K562 (cell line): ENCODE results near the gene TEX52. TPM values are rescaled to one million over a fixed set of nuclear protein-coding genes. Genes with fewer than 3 reads are reported as not detected.

ENCODE experiments used
- PHB2 ChIP-seq: fragments of 450-650 bp; IDR thresholded peaks from 2 replicates; pipeline ENCODE4 v1.6.1; 2017; ENCODE audit warnings: low read depth
- POLR2G ChIP-seq: fragments of 200-400 bp; formaldehyde crosslinking; IDR thresholded peaks from 2 replicates; pipeline ENCODE4 v1.6.1; 2017; ENCODE audit warnings: low read depth, mild to moderate bottlenecking, antibody characterized with exemption, low read length, moderate library complexity
- SMARCA5 ChIP-seq: fragments of 450-650 bp; IDR thresholded peaks from 2 replicates; pipeline ENCODE4 v1.6.1; 2016
- TBP ChIP-seq: optimal IDR thresholded peaks from 2 replicates; pipeline ENCODE3; 2011; ENCODE audit warnings: low read depth, low read length, improper control_type of control experiment
- TEAD2 ChIP-seq: fragments of 450-650 bp; IDR thresholded peaks from 2 replicates; pipeline ENCODE4 v1.6.1; 2016; ENCODE audit warnings: missing genetic modification characterization, control low read depth, missing compliant biosample characterization
- ZNF24 ChIP-seq: fragments of 450-650 bp; IDR thresholded peaks from 2 replicates; pipeline ENCODE4 v1.6.1; 2016
- ZNF444 ChIP-seq: fragments of 250-450 bp; sonication (Bioruptor Pico); IDR thresholded peaks from 2 replicates; pipeline ENCODE4 v1.4.0; 2020; ENCODE audit warnings: mild to moderate bottlenecking, moderate library complexity
- ZNF696 ChIP-seq: fragments of 250-450 bp; sonication (Bioruptor Pico); conservative IDR thresholded peaks from 2 replicates; pipeline ENCODE4 v1.4.0; 2020; ENCODE audit warnings: mild to moderate bottlenecking, moderate library complexity
- ZNF699 ChIP-seq: fragments of 250-450 bp; sonication (Bioruptor Pico); IDR thresholded peaks from 2 replicates; pipeline ENCODE4 v1.8.0; 2021; ENCODE audit warnings: mild to moderate bottlenecking, moderate library complexity; ENCODE audit not compliant: insufficient replicate concordance
- ZNF75A ChIP-seq: fragments of 450-650 bp; formaldehyde crosslinking; IDR thresholded peaks from 2 replicates; pipeline ENCODE4 v1.4.0; 2020; ENCODE audit warnings: mild to moderate bottlenecking
- ZSCAN32 ChIP-seq: fragments of 450-650 bp; formaldehyde crosslinking; IDR thresholded peaks from 2 replicates; pipeline ENCODE4 v1.4.0; 2020; ENCODE audit warnings: mild to moderate bottlenecking, moderate library complexity
- polyA plus RNA-seq, 8 experiments: library from polyadenylated mRNA; depleted of rRNA in 4 of 8; stranded (reverse) in 5 of 8; unstranded in 3 of 8; fragments of >200 nt; fragmentation: Nextera tagmentation in 2 of 8; fragmentation: Illumina TruSeq in 1 of 8; extraction: Ambion mirVana in 2 of 8; extraction: Trizol in 1 of 8; gene quantifications; 2 replicates each; pipeline versions ENCODE4 v1.2.1 to v1.2.3, GENCODE V29; 2011 to 2014; ENCODE audit warnings: inconsistent platforms in 1 of 8, missing spikeins in 1 of 8
- total RNA-seq, 7 experiments: library from RNA; depleted of rRNA in 6 of 7; stranded (reverse); fragments of >200 nt in 6 of 7; fragmentation: Illumina TruSeq in 2 of 7; extraction: Trizol in 2 of 7; gene quantifications; 2 replicates each; pipeline versions ENCODE4 v1.2.1 to v1.2.3, GENCODE V29; 2011 to 2021; ENCODE audit warnings: low replicate concordance in 1 of 7
- TF ChIP-seq, protein P1 (sequence below), 2 experiments: IDR thresholded peaks; 2 replicates each; pipeline ENCODE4 v1.6.1; 2012; ENCODE audit warnings: improper control_type of control experiment in 2 of 2, low read depth in 2 of 2, low read length in 2 of 2, borderline replicate concordance in 1 of 2
- TF ChIP-seq, protein P2 (sequence below): fragments of 450-650 bp; IDR thresholded peaks from 2 replicates; pipeline ENCODE4 v1.6.1; 2014; ENCODE audit warnings: low read depth, mild to moderate bottlenecking, moderate library complexity, borderline replicate concordance
- TF ChIP-seq, protein P3 (sequence below): IDR thresholded peaks from 3 replicates; pipeline ENCODE4 v1.6.1; 2011; ENCODE audit warnings: borderline replicate concordance, mild to moderate bottlenecking, moderate library complexity; ENCODE audit not compliant: insufficient read length; ENCODE audit errors: extremely low read depth
- TF ChIP-seq, protein P4 (sequence below): fragments of 200-800 bp; sonication (Bioruptor generic); IDR thresholded peaks from 2 replicates; pipeline ENCODE4 v1.6.1; 2016; ENCODE audit warnings: missing genetic modification characterization, missing compliant biosample characterization

TEX52 gene
- total and polyA plus RNA-seq, 9 of the 15 experiments (the other 6 are each of a cell fraction or from before 2014, with no cell fraction given), result not detected

DNA sequence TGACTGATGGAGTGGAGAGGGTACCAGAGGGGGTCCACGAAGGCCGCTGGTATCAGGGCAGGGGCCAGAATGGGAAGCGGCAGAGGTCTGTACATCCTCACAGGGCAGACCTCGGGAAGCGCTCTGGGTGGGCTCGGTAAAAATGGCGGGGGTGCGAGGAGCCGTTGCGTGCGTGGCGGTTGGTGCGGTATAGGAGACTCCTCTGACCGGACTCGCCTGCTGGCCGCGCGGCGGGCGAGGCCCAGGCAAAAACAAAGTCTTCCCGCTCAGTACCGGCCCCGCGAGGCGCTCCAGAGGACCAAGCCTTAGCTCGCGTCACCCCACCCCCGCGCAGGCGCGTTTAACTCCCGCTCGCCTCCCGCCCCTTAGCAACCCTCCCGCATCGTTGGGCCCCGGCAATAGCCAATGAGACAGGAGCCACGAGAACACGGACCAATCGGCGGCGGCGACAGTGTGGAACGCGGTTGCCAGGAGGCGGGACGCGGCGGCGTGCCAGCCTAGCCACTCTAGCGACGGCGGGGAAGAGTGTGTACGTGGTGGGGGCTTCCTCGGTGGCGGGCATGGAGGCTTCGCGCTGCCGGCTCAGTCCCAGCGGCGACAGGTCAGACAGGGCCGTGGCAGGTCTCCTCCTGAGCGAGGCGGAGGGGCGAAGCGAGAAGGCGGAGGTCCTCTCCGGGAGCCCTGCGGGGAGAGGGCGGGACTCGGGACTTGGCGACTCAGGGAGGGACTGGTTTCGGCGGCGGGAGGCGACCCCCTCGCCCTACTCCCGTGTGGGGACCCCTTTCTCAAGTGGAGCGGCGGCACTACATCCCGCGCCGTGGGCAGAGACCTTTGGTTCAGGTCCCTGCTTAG is 33.8 kb upstream of the TEX52 start, which contains the start of gene TULP3 (continued):
- TF ChIP-seq, protein P1, sequence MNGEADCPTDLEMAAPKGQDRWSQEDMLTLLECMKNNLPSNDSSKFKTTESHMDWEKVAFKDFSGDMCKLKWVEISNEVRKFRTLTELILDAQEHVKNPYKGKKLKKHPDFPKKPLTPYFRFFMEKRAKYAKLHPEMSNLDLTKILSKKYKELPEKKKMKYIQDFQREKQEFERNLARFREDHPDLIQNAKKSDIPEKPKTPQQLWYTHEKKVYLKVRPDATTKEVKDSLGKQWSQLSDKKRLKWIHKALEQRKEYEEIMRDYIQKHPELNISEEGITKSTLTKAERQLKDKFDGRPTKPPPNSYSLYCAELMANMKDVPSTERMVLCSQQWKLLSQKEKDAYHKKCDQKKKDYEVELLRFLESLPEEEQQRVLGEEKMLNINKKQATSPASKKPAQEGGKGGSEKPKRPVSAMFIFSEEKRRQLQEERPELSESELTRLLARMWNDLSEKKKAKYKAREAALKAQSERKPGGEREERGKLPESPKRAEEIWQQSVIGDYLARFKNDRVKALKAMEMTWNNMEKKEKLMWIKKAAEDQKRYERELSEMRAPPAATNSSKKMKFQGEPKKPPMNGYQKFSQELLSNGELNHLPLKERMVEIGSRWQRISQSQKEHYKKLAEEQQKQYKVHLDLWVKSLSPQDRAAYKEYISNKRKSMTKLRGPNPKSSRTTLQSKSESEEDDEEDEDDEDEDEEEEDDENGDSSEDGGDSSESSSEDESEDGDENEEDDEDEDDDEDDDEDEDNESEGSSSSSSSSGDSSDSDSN (IDR thresholded peaks at IDR 0.05; ENCODE audit: borderline replicate concordance in 1 of 2, low read depth in 2 of 2, low read length in 2 of 2), result no peak
- TF ChIP-seq ZSCAN32 (CRISPR knock-in tag) (no peak), ZNF696 (CRISPR knock-in tag) (no peak), ZNF75A (no peak), ZNF699 (CRISPR knock-in tag) (no peak), SMARCA5 (no peak), ZNF444 (CRISPR knock-in tag) (no peak), ZNF24 (no peak), PHB2 (no peak), TBP (peak; percentile 11), POLR2G (peak; percentile 88), TEAD2 (tag) (no peak)
- TF ChIP-seq, protein P2, sequence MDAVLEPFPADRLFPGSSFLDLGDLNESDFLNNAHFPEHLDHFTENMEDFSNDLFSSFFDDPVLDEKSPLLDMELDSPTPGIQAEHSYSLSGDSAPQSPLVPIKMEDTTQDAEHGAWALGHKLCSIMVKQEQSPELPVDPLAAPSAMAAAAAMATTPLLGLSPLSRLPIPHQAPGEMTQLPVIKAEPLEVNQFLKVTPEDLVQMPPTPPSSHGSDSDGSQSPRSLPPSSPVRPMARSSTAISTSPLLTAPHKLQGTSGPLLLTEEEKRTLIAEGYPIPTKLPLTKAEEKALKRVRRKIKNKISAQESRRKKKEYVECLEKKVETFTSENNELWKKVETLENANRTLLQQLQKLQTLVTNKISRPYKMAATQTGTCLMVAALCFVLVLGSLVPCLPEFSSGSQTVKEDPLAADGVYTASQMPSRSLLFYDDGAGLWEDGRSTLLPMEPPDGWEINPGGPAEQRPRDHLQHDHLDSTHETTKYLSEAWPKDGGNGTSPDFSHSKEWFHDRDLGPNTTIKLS, result no peak
- TF ChIP-seq, protein P3, sequence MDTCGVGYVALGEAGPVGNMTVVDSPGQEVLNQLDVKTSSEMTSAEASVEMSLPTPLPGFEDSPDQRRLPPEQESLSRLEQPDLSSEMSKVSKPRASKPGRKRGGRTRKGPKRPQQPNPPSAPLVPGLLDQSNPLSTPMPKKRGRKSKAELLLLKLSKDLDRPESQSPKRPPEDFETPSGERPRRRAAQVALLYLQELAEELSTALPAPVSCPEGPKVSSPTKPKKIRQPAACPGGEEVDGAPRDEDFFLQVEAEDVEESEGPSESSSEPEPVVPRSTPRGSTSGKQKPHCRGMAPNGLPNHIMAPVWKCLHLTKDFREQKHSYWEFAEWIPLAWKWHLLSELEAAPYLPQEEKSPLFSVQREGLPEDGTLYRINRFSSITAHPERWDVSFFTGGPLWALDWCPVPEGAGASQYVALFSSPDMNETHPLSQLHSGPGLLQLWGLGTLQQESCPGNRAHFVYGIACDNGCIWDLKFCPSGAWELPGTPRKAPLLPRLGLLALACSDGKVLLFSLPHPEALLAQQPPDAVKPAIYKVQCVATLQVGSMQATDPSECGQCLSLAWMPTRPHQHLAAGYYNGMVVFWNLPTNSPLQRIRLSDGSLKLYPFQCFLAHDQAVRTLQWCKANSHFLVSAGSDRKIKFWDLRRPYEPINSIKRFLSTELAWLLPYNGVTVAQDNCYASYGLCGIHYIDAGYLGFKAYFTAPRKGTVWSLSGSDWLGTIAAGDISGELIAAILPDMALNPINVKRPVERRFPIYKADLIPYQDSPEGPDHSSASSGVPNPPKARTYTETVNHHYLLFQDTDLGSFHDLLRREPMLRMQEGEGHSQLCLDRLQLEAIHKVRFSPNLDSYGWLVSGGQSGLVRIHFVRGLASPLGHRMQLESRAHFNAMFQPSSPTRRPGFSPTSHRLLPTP, result no peak
- TF ChIP-seq, protein P4, sequence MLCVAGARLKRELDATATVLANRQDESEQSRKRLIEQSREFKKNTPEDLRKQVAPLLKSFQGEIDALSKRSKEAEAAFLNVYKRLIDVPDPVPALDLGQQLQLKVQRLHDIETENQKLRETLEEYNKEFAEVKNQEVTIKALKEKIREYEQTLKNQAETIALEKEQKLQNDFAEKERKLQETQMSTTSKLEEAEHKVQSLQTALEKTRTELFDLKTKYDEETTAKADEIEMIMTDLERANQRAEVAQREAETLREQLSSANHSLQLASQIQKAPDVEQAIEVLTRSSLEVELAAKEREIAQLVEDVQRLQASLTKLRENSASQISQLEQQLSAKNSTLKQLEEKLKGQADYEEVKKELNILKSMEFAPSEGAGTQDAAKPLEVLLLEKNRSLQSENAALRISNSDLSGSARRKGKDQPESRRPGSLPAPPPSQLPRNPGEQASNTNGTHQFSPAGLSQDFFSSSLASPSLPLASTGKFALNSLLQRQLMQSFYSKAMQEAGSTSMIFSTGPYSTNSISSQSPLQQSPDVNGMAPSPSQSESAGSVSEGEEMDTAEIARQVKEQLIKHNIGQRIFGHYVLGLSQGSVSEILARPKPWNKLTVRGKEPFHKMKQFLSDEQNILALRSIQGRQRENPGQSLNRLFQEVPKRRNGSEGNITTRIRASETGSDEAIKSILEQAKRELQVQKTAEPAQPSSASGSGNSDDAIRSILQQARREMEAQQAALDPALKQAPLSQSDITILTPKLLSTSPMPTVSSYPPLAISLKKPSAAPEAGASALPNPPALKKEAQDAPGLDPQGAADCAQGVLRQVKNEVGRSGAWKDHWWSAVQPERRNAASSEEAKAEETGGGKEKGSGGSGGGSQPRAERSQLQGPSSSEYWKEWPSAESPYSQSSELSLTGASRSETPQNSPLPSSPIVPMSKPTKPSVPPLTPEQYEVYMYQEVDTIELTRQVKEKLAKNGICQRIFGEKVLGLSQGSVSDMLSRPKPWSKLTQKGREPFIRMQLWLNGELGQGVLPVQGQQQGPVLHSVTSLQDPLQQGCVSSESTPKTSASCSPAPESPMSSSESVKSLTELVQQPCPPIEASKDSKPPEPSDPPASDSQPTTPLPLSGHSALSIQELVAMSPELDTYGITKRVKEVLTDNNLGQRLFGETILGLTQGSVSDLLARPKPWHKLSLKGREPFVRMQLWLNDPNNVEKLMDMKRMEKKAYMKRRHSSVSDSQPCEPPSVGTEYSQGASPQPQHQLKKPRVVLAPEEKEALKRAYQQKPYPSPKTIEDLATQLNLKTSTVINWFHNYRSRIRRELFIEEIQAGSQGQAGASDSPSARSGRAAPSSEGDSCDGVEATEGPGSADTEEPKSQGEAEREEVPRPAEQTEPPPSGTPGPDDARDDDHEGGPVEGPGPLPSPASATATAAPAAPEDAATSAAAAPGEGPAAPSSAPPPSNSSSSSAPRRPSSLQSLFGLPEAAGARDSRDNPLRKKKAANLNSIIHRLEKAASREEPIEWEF (CRISPR knock-in tag), result no peak
